ENCODE data around the gene SMARCD2.
"Not testable (repeated sequence)": the region's sequence is repeated elsewhere in the genome, so short reads cannot be mapped to it uniquely, and the experiment has no call there.

The SMARCD2 gene

GRCh38 chr17:63845509-63845908 is 3.0 kb upstream of the SMARCD2 start:
- TF ChIP-seq CTCF (IDR thresholded peaks at IDR 0.05) = no peak
- Histone ChIP-seq H3K27ac (no peak overlapping the region), H3K36me3 (no peaks in the 10 kb centered on the region), H3K9me3 (no peaks in the 10 kb centered on the region), H3K27me3 (no peaks in the 10 kb centered on the region), H3K4me3 (ENCODE audit: low read depth in 1 of 2, low read length in 1 of 2) (no peak overlapping the region), H3K4me1 (ENCODE audit: control insufficient read depth in 1 of 2, insufficient read depth in 1 of 2, low read depth in 1 of 2, low read length in 1 of 2) (peaks cover 31 to 35% of the 10 kb centered on the region in 2 experiments)

GRCh38 chr17:63843910-63844677 is 1.6 kb upstream of the SMARCD2 start:
- Histone ChIP-seq H3K36me3 (no peaks in the 10 kb centered on the region), H3K4me3 (ENCODE audit: low read depth in 1 of 2, low read length in 1 of 2) (peak overlapping the region; percentile 89 to 92), H3K4me1 (ENCODE audit: control insufficient read depth in 1 of 2, insufficient read depth in 1 of 2, low read depth in 1 of 2, low read length in 1 of 2) (peaks cover 43 to 47% of the 10 kb centered on the region in 2 experiments), H3K27ac (peak overlapping the region; percentile 95), H3K27me3 (no peaks in the 10 kb centered on the region), H3K9me3 (no peaks in the 10 kb centered on the region)
- TF ChIP-seq CTCF (IDR thresholded peaks at IDR 0.05) = no peak

GRCh38 chr17:63843387-63843888 is 953 bp upstream of the SMARCD2 start:
- not testable (repeated sequence) for H3K27me3 ChIP-seq, H3K9me3 ChIP-seq, H3K36me3 ChIP-seq
- peak overlapping the region; percentile 89 to 92 for H3K4me3 ChIP-seq (ENCODE audit: low read depth in 1 of 2, low read length in 1 of 2)
- H3K27ac ChIP-seq = peak overlapping the region; percentile 95
- peaks cover 45 to 48% of the 10 kb centered on the region in 2 experiments for H3K4me1 ChIP-seq (ENCODE audit: control insufficient read depth in 1 of 2, insufficient read depth in 1 of 2, low read depth in 1 of 2, low read length in 1 of 2)

- Histone ChIP-seq H3K27ac (peak overlapping the region; percentile 95), H3K4me3 (ENCODE audit: low read depth in 1 of 2, low read length in 1 of 2) (peak overlapping the region; percentile 89 to 92), H3K9me3 (no peaks in the 10 kb centered on the region), H3K4me1 (ENCODE audit: control insufficient read depth in 1 of 2, insufficient read depth in 1 of 2, low read depth in 1 of 2, low read length in 1 of 2) (peaks cover 45% of the 10 kb centered on the region in 2 experiments), H3K27me3 (no peaks in the 10 kb centered on the region), H3K36me3 (peaks cover under 1% of the 10 kb centered on the region)
- TF ChIP-seq CTCF (IDR thresholded peaks at IDR 0.05) = no peak
These were observed 329 bp downstream of the SMARCD2 start for GRCh38 chr17:63842173-63842539.

GRCh38 chr17:63841350-63842172 is 924 bp downstream of the SMARCD2 start:
- H3K27me3 ChIP-seq = no peaks in the 10 kb centered on the region
- no peak for TF ChIP-seq CTCF (IDR thresholded peaks at IDR 0.05)
- H3K4me3 ChIP-seq (ENCODE audit: low read depth in 1 of 2, low read length in 1 of 2) = peak overlapping the region; percentile 89 to 92
- H3K36me3 ChIP-seq = peaks cover 7% of the 10 kb centered on the region
- peak overlapping the region; percentile 95 for H3K27ac ChIP-seq
- peaks cover 45% of the 10 kb centered on the region in 2 experiments for H3K4me1 ChIP-seq (ENCODE audit: control insufficient read depth in 1 of 2, insufficient read depth in 1 of 2, low read depth in 1 of 2, low read length in 1 of 2)
- H3K9me3 ChIP-seq = no peaks in the 10 kb centered on the region
